GM23338 (cell line): ENCODE data around the gene AGTR1. TPM values are rescaled to one million over a fixed set of nuclear protein-coding genes. Genes with fewer than 3 reads are reported as not detected.

Experiments
- ATAC-seq: fragments of 200-7000 bp; cut with Tn5 transposase; 3 replicates; pipeline ENCODE4 v1.9.1; 2020
- DNase-seq: peaks from one replicate; pipeline ENCODE4 v3.0.0-alpha.2; 2015; ENCODE audit warnings: low spot score
- H2AFZ ChIP-seq: fragments of 200-600 bp; sonication (generic); 2 replicates; pipeline ENCODE4 v1.8.0; 2016; ENCODE audit warnings: antibody characterized with exemption, mild to moderate bottlenecking, moderate library complexity
- H3F3A ChIP-seq: fragments of 200-600 bp; sonication (generic); replicated peaks from 2 replicates; pipeline ENCODE4 v1.8.0; 2017; ENCODE audit warnings: antibody characterized with exemption, mixed run types, low read depth
- H3K27ac ChIP-seq: fragments of 200-600 bp; sonication (generic); 2 replicates; pipeline ENCODE4 v1.6.1; 2016; ENCODE audit warnings: low read depth
- H3K27me3 ChIP-seq: fragments of 200-600 bp; sonication (generic); 2 replicates; pipeline ENCODE4 v1.8.0; 2016; ENCODE audit warnings: mild to moderate bottlenecking, mixed run types, moderate library complexity; ENCODE audit not compliant: insufficient read depth
- H3K36me3 ChIP-seq: fragments of 200-600 bp; sonication (generic); 2 replicates; pipeline ENCODE4 v1.8.0; 2016; ENCODE audit warnings: mild to moderate bottlenecking; ENCODE audit not compliant: insufficient read depth
- H3K4me1 ChIP-seq: fragments of 200-600 bp; sonication (generic); 2 replicates; pipeline ENCODE4 v1.8.0; 2016; ENCODE audit warnings: mild to moderate bottlenecking, moderate library complexity; ENCODE audit not compliant: insufficient read depth
- H3K4me2 ChIP-seq: fragments of 200-600 bp; sonication (generic); 2 replicates; pipeline ENCODE4 v1.7.1; 2017; ENCODE audit warnings: mixed run types
- H3K4me3 ChIP-seq: fragments of 200-600 bp; sonication (generic); 2 replicates; pipeline ENCODE4 v1.6.1; 2016; ENCODE audit warnings: mixed run types
- H3K79me2 ChIP-seq: fragments of 200-600 bp; sonication (generic); replicated peaks from 2 replicates; pipeline ENCODE4 v1.8.0; 2017; ENCODE audit warnings: mild to moderate bottlenecking; ENCODE audit not compliant: insufficient read depth
- H3K9me2 ChIP-seq: fragments of 200-600 bp; sonication (generic); 2 replicates; pipeline ENCODE4 v1.8.0; 2017; ENCODE audit not compliant: insufficient read depth
- H4K20me1 ChIP-seq: fragments of 200-600 bp; sonication (generic); replicated peaks from 2 replicates; pipeline ENCODE4 v1.8.0; 2017; ENCODE audit warnings: mild to moderate bottlenecking; ENCODE audit not compliant: insufficient read depth
- H3K27ac Mint-ChIP-seq: 2 replicates; pipeline ENCODE4 v1.8.0; 2020; ENCODE audit warnings: inconsistent platforms, mild to moderate bottlenecking, moderate library complexity, mixed read lengths
- H3K27me3 Mint-ChIP-seq: 3 replicates; pipeline ENCODE4 v1.8.0; 2022; ENCODE audit warnings: low read depth, mild to moderate bottlenecking, moderate library complexity, mixed read lengths, inconsistent platforms; ENCODE audit not compliant: insufficient read depth, poor library complexity
- H3K36me3 Mint-ChIP-seq: 3 replicates; pipeline ENCODE4 v1.8.0; 2021; ENCODE audit warnings: low read depth, mild to moderate bottlenecking, inconsistent platforms, moderate library complexity, mixed read lengths
- H3K4me1 Mint-ChIP-seq: 3 replicates; pipeline ENCODE4 v1.8.0; 2020; ENCODE audit warnings: mild to moderate bottlenecking, inconsistent platforms, mixed read lengths
- H3K4me3 Mint-ChIP-seq: 3 replicates; pipeline ENCODE4 v1.8.0; 2021; ENCODE audit warnings: moderate library complexity, mild to moderate bottlenecking, inconsistent platforms, mixed read lengths
- H3K9me3 Mint-ChIP-seq: 3 replicates; pipeline ENCODE4 v1.8.0; 2020; ENCODE audit warnings: moderate library complexity, mild to moderate bottlenecking, inconsistent platforms, mixed read lengths
- CREB1 ChIP-seq: fragments of 250-450 bp; sonication (Bioruptor Pico); IDR thresholded peaks from 2 replicates; pipeline ENCODE4 v1.5.0; 2020; ENCODE audit warnings: low read depth, mild to moderate bottlenecking, moderate library complexity
- EZH2 ChIP-seq: fragments of 200-600 bp; sonication (generic); IDR thresholded peaks from one replicate; pipeline ENCODE4 v1.8.0; 2017; ENCODE audit warnings: antibody characterized with exemption, mild to moderate bottlenecking, low read depth; ENCODE audit not compliant: unreplicated experiment
- EZH2phosphoT487 ChIP-seq: fragments of 200-600 bp; sonication (generic); IDR thresholded peaks from one replicate; pipeline ENCODE4 v1.8.1; 2018; ENCODE audit warnings: antibody characterized with exemption; ENCODE audit not compliant: unreplicated experiment
- JUNB ChIP-seq: IDR thresholded peaks from one replicate; pipeline ENCODE4 v1.6.1; 2016; ENCODE audit warnings: antibody characterized with exemption; ENCODE audit not compliant: unreplicated experiment
- NANOG ChIP-seq: IDR thresholded peaks from 2 replicates; pipeline ENCODE4 v1.6.1; 2016; ENCODE audit warnings: antibody characterized with exemption, borderline replicate concordance
- POLR2AphosphoS5 ChIP-seq: IDR thresholded peaks from 2 replicates; pipeline ENCODE4 v1.6.1; 2016; ENCODE audit warnings: antibody characterized with exemption, low read depth
- STAT1 ChIP-seq: IDR thresholded peaks from one replicate; pipeline ENCODE4 v1.6.1; 2016; ENCODE audit warnings: antibody characterized with exemption; ENCODE audit not compliant: unreplicated experiment
- ZNF114 ChIP-seq: fragments of 250-450 bp; sonication (Bioruptor Pico); IDR thresholded peaks from 2 replicates; pipeline ENCODE4 v1.5.0; 2020; ENCODE audit warnings: mild to moderate bottlenecking, moderate library complexity
- ZNF331 ChIP-seq: fragments of 250-450 bp; sonication (Bioruptor Pico); IDR thresholded peaks from 2 replicates; pipeline ENCODE4 v1.5.0; 2020; ENCODE audit warnings: low read depth, mild to moderate bottlenecking, moderate library complexity
- polyA plus RNA-seq: library from polyadenylated mRNA; unstranded; fragments of >200 nt; fragmentation: Nextera tagmentation; extraction: Ambion mirVana; gene quantifications from 2 replicates; pipeline ENCODE4 v1.2.1, GENCODE V29; 2016
- total RNA-seq: library from RNA; depleted of rRNA; stranded (reverse); fragments of >200 nt; shearing (Covaris generic); gene quantifications from 2 replicates; pipeline ENCODE4 v1.2.3, GENCODE V29; 2014
- TF ChIP-seq, protein P1 (sequence below): IDR thresholded peaks from one replicate; pipeline ENCODE4 v1.6.1; 2018; ENCODE audit warnings: antibody characterized with exemption; ENCODE audit not compliant: unreplicated experiment
- TF ChIP-seq, protein P2 (sequence below): IDR thresholded peaks from 2 replicates; pipeline ENCODE4 v1.6.1; 2016; ENCODE audit warnings: antibody characterized with exemption
- TF ChIP-seq, protein P3 (sequence below): fragments of 250-450 bp; sonication (Bioruptor Pico); IDR thresholded peaks from 2 replicates; pipeline ENCODE4 v1.5.0; 2020; ENCODE audit warnings: mild to moderate bottlenecking, moderate library complexity
- TF ChIP-seq, protein P4 (sequence below), 2 experiments: fragments of 200-600 bp in 1 of 2; sonication (generic) in 1 of 2; conservative IDR thresholded peaks; 2 replicates each; pipeline versions ENCODE4 v1.5.1 to v1.6.1; 2016 to 2017; ENCODE audit warnings: antibody characterized with exemption in 2 of 2, low read depth in 2 of 2, mild to moderate bottlenecking in 2 of 2, moderate library complexity in 1 of 2

The AGTR1 gene
- total and polyA plus RNA-seq, 2 experiments from 2014 or later, result 0.16 TPM; not detected in 1

DNA sequence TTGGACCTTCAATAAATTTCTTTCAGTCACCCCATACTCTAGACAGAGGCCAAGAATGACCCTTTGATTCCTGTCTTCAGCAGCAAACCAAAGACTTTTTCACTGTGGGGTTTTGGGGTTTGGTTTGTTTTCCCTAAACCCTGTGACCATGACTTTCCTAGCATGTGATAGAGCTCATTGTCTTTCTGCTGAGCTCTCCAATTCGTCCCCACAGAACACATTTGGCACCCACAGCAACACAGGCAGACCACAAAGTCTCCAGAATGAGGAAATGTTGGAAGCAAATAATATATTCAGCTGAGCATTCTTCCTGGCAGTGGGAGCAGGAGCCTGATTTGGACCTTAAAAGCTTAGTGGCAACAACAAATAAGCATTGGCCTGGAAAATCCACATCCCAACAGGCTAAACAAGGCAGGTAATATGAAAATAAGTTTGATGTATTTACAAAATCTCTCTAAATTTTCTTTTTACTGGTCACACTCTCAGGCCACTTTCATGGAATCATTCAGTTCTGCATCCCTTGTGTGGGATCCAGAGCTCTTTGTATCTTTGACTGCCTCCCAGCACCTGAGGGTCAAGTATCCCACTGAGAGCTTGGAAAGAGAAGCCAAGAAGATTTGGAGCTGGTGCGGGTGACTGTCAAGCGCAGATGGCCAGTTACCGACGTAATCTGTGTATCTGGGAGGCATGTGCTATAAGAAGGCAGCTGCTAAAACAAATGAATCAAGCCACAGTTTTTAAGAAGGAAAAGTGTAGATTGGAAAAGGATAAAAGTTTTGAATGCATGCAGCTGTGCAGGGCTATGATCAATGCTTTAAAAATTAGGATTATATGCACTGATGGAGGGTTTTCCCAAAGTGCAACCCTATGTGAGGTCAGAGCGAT, 93.4 kb downstream of the AGTR1 start:
- Histone ChIP-seq H3K4me2 (no peak overlapping the region), H3F3A (no peaks in the 10 kb centered on the region), H3K27me3 (no peaks in the 10 kb centered on the region), H3K4me1 (0 out of 2 replicates have a peak, but pooled peaks cover 5% of the 10 kb centered on the region), H3K9me2 (peaks cover 4% of the 10 kb centered on the region), H3K36me3 (0 out of 2 replicates have a peak, but pooled peaks cover 5% of the 10 kb centered on the region), H3K79me2 (no peaks in the 10 kb centered on the region), H2AFZ (peak overlapping the region; percentile 61), H3K4me3 (no peak overlapping the region), H4K20me1 (no peaks in the 10 kb centered on the region), H3K27ac (no peak overlapping the region)
- Mint-ChIP-seq H3K9me3 (peaks cover 13% of the 10 kb centered on the region), H3K27me3 (no peaks in the 10 kb centered on the region), H3K27ac (no peak overlapping the region), H3K4me3 (no peak overlapping the region), H3K4me1 (peaks cover 8% of the 10 kb centered on the region), H3K36me3 (peaks cover 5% of the 10 kb centered on the region; the same call in 2 of the 3 replicates)
- TF ChIP-seq EZH2phosphoT487 (no peak), EZH2 (no peak), ZNF331 (CRISPR knock-in tag) (no peak), POLR2AphosphoS5 (no peak), NANOG (no peak), CREB1 (no peak), ZNF114 (CRISPR knock-in tag) (no peak), STAT1 (no peak), JUNB (no peak)
- TF ChIP-seq, protein P1, sequence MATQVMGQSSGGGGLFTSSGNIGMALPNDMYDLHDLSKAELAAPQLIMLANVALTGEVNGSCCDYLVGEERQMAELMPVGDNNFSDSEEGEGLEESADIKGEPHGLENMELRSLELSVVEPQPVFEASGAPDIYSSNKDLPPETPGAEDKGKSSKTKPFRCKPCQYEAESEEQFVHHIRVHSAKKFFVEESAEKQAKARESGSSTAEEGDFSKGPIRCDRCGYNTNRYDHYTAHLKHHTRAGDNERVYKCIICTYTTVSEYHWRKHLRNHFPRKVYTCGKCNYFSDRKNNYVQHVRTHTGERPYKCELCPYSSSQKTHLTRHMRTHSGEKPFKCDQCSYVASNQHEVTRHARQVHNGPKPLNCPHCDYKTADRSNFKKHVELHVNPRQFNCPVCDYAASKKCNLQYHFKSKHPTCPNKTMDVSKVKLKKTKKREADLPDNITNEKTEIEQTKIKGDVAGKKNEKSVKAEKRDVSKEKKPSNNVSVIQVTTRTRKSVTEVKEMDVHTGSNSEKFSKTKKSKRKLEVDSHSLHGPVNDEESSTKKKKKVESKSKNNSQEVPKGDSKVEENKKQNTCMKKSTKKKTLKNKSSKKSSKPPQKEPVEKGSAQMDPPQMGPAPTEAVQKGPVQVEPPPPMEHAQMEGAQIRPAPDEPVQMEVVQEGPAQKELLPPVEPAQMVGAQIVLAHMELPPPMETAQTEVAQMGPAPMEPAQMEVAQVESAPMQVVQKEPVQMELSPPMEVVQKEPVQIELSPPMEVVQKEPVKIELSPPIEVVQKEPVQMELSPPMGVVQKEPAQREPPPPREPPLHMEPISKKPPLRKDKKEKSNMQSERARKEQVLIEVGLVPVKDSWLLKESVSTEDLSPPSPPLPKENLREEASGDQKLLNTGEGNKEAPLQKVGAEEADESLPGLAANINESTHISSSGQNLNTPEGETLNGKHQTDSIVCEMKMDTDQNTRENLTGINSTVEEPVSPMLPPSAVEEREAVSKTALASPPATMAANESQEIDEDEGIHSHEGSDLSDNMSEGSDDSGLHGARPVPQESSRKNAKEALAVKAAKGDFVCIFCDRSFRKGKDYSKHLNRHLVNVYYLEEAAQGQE, result no peak
- TF ChIP-seq, protein P2, sequence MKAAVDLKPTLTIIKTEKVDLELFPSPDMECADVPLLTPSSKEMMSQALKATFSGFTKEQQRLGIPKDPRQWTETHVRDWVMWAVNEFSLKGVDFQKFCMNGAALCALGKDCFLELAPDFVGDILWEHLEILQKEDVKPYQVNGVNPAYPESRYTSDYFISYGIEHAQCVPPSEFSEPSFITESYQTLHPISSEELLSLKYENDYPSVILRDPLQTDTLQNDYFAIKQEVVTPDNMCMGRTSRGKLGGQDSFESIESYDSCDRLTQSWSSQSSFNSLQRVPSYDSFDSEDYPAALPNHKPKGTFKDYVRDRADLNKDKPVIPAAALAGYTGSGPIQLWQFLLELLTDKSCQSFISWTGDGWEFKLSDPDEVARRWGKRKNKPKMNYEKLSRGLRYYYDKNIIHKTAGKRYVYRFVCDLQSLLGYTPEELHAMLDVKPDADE, result no peak
- TF ChIP-seq, protein P3, sequence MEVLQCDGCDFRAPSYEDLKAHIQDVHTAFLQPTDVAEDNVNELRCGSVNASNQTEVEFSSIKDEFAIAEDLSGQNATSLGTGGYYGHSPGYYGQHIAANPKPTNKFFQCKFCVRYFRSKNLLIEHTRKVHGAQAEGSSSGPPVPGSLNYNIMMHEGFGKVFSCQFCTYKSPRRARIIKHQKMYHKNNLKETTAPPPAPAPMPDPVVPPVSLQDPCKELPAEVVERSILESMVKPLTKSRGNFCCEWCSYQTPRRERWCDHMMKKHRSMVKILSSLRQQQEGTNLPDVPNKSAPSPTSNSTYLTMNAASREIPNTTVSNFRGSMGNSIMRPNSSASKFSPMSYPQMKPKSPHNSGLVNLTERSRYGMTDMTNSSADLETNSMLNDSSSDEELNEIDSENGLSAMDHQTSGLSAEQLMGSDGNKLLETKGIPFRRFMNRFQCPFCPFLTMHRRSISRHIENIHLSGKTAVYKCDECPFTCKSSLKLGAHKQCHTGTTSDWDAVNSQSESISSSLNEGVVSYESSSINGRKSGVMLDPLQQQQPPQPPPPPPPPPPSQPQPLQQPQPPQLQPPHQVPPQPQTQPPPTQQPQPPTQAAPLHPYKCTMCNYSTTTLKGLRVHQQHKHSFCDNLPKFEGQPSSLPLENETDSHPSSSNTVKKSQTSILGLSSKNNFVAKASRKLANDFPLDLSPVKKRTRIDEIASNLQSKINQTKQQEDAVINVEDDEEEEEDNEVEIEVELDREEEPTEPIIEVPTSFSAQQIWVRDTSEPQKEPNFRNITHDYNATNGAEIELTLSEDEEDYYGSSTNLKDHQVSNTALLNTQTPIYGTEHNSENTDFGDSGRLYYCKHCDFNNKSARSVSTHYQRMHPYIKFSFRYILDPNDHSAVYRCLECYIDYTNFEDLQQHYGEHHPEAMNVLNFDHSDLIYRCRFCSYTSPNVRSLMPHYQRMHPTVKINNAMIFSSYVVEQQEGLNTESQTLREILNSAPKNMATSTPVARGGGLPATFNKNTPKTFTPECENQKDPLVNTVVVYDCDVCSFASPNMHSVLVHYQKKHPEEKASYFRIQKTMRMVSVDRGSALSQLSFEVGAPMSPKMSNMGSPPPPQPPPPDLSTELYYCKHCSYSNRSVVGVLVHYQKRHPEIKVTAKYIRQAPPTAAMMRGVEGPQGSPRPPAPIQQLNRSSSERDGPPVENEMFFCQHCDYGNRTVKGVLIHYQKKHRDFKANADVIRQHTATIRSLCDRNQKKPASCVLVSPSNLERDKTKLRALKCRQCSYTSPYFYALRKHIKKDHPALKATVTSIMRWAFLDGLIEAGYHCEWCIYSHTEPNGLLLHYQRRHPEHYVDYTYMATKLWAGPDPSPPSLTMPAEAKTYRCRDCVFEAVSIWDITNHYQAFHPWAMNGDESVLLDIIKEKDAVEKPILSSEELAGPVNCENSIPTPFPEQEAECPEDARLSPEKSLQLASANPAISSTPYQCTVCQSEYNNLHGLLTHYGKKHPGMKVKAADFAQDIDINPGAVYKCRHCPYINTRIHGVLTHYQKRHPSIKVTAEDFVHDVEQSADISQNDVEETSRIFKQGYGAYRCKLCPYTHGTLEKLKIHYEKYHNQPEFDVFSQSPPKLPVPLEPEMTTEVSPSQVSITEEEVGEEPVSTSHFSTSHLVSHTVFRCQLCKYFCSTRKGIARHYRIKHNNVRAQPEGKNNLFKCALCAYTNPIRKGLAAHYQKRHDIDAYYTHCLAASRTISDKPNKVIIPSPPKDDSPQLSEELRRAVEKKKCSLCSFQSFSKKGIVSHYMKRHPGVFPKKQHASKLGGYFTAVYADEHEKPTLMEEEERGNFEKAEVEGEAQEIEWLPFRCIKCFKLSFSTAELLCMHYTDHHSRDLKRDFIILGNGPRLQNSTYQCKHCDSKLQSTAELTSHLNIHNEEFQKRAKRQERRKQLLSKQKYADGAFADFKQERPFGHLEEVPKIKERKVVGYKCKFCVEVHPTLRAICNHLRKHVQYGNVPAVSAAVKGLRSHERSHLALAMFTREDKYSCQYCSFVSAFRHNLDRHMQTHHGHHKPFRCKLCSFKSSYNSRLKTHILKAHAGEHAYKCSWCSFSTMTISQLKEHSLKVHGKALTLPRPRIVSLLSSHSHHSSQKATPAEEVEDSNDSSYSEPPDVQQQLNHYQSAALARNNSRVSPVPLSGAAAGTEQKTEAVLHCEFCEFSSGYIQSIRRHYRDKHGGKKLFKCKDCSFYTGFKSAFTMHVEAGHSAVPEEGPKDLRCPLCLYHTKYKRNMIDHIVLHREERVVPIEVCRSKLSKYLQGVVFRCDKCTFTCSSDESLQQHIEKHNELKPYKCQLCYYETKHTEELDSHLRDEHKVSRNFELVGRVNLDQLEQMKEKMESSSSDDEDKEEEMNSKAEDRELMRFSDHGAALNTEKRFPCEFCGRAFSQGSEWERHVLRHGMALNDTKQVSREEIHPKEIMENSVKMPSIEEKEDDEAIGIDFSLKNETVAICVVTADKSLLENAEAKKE, result no peak
- TF ChIP-seq, protein P4, sequence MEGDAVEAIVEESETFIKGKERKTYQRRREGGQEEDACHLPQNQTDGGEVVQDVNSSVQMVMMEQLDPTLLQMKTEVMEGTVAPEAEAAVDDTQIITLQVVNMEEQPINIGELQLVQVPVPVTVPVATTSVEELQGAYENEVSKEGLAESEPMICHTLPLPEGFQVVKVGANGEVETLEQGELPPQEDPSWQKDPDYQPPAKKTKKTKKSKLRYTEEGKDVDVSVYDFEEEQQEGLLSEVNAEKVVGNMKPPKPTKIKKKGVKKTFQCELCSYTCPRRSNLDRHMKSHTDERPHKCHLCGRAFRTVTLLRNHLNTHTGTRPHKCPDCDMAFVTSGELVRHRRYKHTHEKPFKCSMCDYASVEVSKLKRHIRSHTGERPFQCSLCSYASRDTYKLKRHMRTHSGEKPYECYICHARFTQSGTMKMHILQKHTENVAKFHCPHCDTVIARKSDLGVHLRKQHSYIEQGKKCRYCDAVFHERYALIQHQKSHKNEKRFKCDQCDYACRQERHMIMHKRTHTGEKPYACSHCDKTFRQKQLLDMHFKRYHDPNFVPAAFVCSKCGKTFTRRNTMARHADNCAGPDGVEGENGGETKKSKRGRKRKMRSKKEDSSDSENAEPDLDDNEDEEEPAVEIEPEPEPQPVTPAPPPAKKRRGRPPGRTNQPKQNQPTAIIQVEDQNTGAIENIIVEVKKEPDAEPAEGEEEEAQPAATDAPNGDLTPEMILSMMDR (conservative IDR thresholded peaks at IDR 0.05; ENCODE audit: low read depth in 2 of 2), result no peak
- ATAC-seq, result no peak; the same call in 2 of the 3 replicates
- DNase-seq, result no peak
